ACC112 (cell line): Measurements from ENCODE around the gene SERP1.

Experiments
- H2AFZ ChIP-seq: fragments of 200-600 bp; sonication (generic); one replicate; pipeline ENCODE4 v1.6.0; 2017; ENCODE audit warnings: antibody characterized with exemption, low read length; ENCODE audit not compliant: unreplicated experiment
- H3K27ac ChIP-seq: fragments of 200-600 bp; sonication (generic); 2 replicates; pipeline ENCODE4 v1.5.1; 2014; ENCODE audit warnings: low read depth, mild to moderate bottlenecking, antibody characterized with exemption, low read length, moderate library complexity
- H3K27me3 ChIP-seq: fragments of 200-600 bp; sonication (generic); 2 replicates; pipeline ENCODE4 v1.6.1; 2014; ENCODE audit warnings: mild to moderate bottlenecking, antibody characterized with exemption, low read length, moderate library complexity, mixed read lengths; ENCODE audit not compliant: insufficient read depth
- H3K36me3 ChIP-seq: fragments of 200-600 bp; sonication (generic); 2 replicates; pipeline ENCODE4 v1.6.1; 2016; ENCODE audit warnings: mild to moderate bottlenecking, antibody characterized with exemption, low read length, moderate library complexity, mixed read lengths; ENCODE audit not compliant: insufficient read depth
- H3K4me1 ChIP-seq: fragments of 200-600 bp; sonication (generic); one replicate; pipeline ENCODE4 v1.6.1; 2016; ENCODE audit warnings: low read length, mixed read lengths; ENCODE audit not compliant: insufficient read depth, unreplicated experiment, control insufficient read depth
- H3K4me3 ChIP-seq: fragments of 200-600 bp; sonication (generic); 2 replicates; pipeline ENCODE4 v1.5.1; 2014; ENCODE audit warnings: mild to moderate bottlenecking, low read depth, low read length
- H3K79me2 ChIP-seq: fragments of 200-600 bp; sonication (generic); one replicate; pipeline ENCODE4 v1.6.0; 2016; ENCODE audit warnings: low read length; ENCODE audit not compliant: control insufficient read depth, unreplicated experiment, insufficient read depth

The SERP1 gene

GRCh38 chr3:150540297-150540696 is 6.0 kb downstream of the SERP1 start:
- H3K4me1 ChIP-seq: peaks cover 16% of the 10 kb centered on the region
- peaks cover 34% of the 10 kb centered on the region for H3K79me2 ChIP-seq
- H3K36me3 ChIP-seq: peaks cover 26% of the 10 kb centered on the region
- H2AFZ ChIP-seq: no peak overlapping the region
- H3K27ac ChIP-seq: no peak overlapping the region
- no peaks in the 10 kb centered on the region for H3K27me3 ChIP-seq
- H3K4me3 ChIP-seq: no peak overlapping the region

GRCh38 chr3:150538324-150539208 is 7.7 kb downstream of the SERP1 start:
- no peak overlapping the region for H3K27ac ChIP-seq
- peaks cover 22% of the 10 kb centered on the region for H3K36me3 ChIP-seq
- peaks cover 16% of the 10 kb centered on the region for H3K79me2 ChIP-seq
- peaks cover 3% of the 10 kb centered on the region for H3K4me1 ChIP-seq
- no peaks in the 10 kb centered on the region for H3K27me3 ChIP-seq
- H3K4me3 ChIP-seq: no peak overlapping the region
- H2AFZ ChIP-seq: no peak overlapping the region

GRCh38 chr3:150535204-150535603 is 11.1 kb downstream of the SERP1 start:
- no peak overlapping the region for H3K27ac ChIP-seq
- no peak overlapping the region for H2AFZ ChIP-seq
- no peak overlapping the region for H3K4me3 ChIP-seq

GRCh38 chr3:150531775-150532174 is 14.5 kb downstream of the SERP1 start:
- H3K27ac ChIP-seq: no peak overlapping the region

More at GRCh38 chr3:150535204-150535603, 11.1 kb downstream of the SERP1 start:
- no peaks in the 10 kb centered on the region for H3K79me2 ChIP-seq
- H3K36me3 ChIP-seq: no peaks in the 10 kb centered on the region
- H3K4me1 ChIP-seq: no peaks in the 10 kb centered on the region
- no peaks in the 10 kb centered on the region for H3K27me3 ChIP-seq

GRCh38 chr3:150528354-150528797 is 17.9 kb downstream of the SERP1 start:
- Histone ChIP-seq H2AFZ (peak overlapping the region; percentile 9), H3K4me3 (no peak overlapping the region), H3K4me1 (no peaks in the 10 kb centered on the region), H3K79me2 (no peaks in the 10 kb centered on the region), H3K27ac (no peak overlapping the region), H3K36me3 (no peaks in the 10 kb centered on the region), H3K27me3 (no peaks in the 10 kb centered on the region)

More at GRCh38 chr3:150531775-150532174, 14.5 kb downstream of the SERP1 start:
- H3K79me2 ChIP-seq: no peaks in the 10 kb centered on the region
- no peak overlapping the region for H2AFZ ChIP-seq
- H3K4me1 ChIP-seq: no peaks in the 10 kb centered on the region
- no peak overlapping the region for H3K4me3 ChIP-seq
- no peaks in the 10 kb centered on the region for H3K36me3 ChIP-seq
- H3K27me3 ChIP-seq: no peaks in the 10 kb centered on the region

- Histone ChIP-seq H3K4me1 (no peaks in the 10 kb centered on the region), H3K36me3 (no peaks in the 10 kb centered on the region)
Measured at GRCh38 chr3:150527464-150528255, 18.6 kb downstream of the SERP1 start.

GRCh38 chr3:150523538-150523937 is 22.8 kb downstream of the SERP1 start:
- Histone ChIP-seq H2AFZ (no peak overlapping the region), H3K4me1 (no peaks in the 10 kb centered on the region), H3K36me3 (no peaks in the 10 kb centered on the region), H3K79me2 (no peaks in the 10 kb centered on the region), H3K4me3 (no peak overlapping the region), H3K27me3 (no peaks in the 10 kb centered on the region), H3K27ac (no peak overlapping the region)

More at GRCh38 chr3:150527464-150528255, 18.6 kb downstream of the SERP1 start:
- Histone ChIP-seq H3K27ac (no peak overlapping the region), H3K4me3 (no peak overlapping the region), H3K27me3 (no peaks in the 10 kb centered on the region), H3K79me2 (no peaks in the 10 kb centered on the region), H2AFZ (peak overlapping the region; percentile 9)

- H3K27ac ChIP-seq: no peak overlapping the region
- no peaks in the 10 kb centered on the region for H3K36me3 ChIP-seq
- no peak overlapping the region for H2AFZ ChIP-seq
- no peaks in the 10 kb centered on the region for H3K4me1 ChIP-seq
- H3K79me2 ChIP-seq: no peaks in the 10 kb centered on the region
- no peak overlapping the region for H3K4me3 ChIP-seq
- H3K27me3 ChIP-seq: no peaks in the 10 kb centered on the region
Measured at GRCh38 chr3:150521463-150521862, 24.8 kb downstream of the SERP1 start.

- Histone ChIP-seq H3K27me3 (no peaks in the 10 kb centered on the region), H3K27ac (no peak overlapping the region), H3K36me3 (no peaks in the 10 kb centered on the region), H2AFZ (no peak overlapping the region), H3K4me3 (no peak overlapping the region), H3K4me1 (peaks cover 1% of the 10 kb centered on the region), H3K79me2 (no peaks in the 10 kb centered on the region)
Measured at GRCh38 chr3:150520408-150520807, 25.9 kb downstream of the SERP1 start.

GRCh38 chr3:150519026-150519425 is 27.3 kb downstream of the SERP1 start:
- H2AFZ ChIP-seq: no peak overlapping the region
- no peak overlapping the region for H3K4me3 ChIP-seq
- H3K27me3 ChIP-seq: no peaks in the 10 kb centered on the region
- peaks cover 5% of the 10 kb centered on the region for H3K4me1 ChIP-seq
- H3K36me3 ChIP-seq: no peaks in the 10 kb centered on the region
- no peak overlapping the region for H3K27ac ChIP-seq
- H3K79me2 ChIP-seq: no peaks in the 10 kb centered on the region
